Hepatocyte (in vitro differentiated cells): ENCODE results near the gene SOCS2. TPM values are rescaled to one million over a fixed set of nuclear protein-coding genes. Genes with fewer than 3 reads are reported as not detected.

Experiments
- DNase-seq: peaks from one replicate; pipeline ENCODE4 v3.0.0-alpha.2; 2016; ENCODE audit warnings: low spot score
- H2AFZ ChIP-seq: fragments of 200-600 bp; sonication (generic); 2 replicates; pipeline ENCODE4 v1.6.0; 2016; ENCODE audit warnings: antibody characterized with exemption, mild to moderate bottlenecking
- H3K27ac ChIP-seq: fragments of 200-600 bp; sonication (generic); 2 replicates; pipeline ENCODE4 v1.5.1; 2016; ENCODE audit warnings: mild to moderate bottlenecking
- H3K27me3 ChIP-seq: fragments of 200-600 bp; sonication (generic); 2 replicates; pipeline ENCODE4 v1.6.1; 2016
- H3K36me3 ChIP-seq: fragments of 200-600 bp; sonication (generic); replicated peaks from 2 replicates; pipeline ENCODE4 v1.5.1; 2016; ENCODE audit warnings: low read depth; ENCODE audit not compliant: insufficient read depth
- H3K4me1 ChIP-seq: fragments of 200-600 bp; sonication (generic); 2 replicates; pipeline ENCODE4 v1.5.1; 2016; ENCODE audit warnings: mild to moderate bottlenecking, moderate library complexity; ENCODE audit not compliant: insufficient read depth
- H3K4me2 ChIP-seq: fragments of 200-600 bp; sonication (generic); 2 replicates; pipeline ENCODE4 v1.6.0; 2016
- H3K4me3 ChIP-seq: fragments of 200-600 bp; sonication (generic); 2 replicates; pipeline ENCODE4 v1.5.1; 2016; ENCODE audit warnings: mild to moderate bottlenecking
- H3K79me2 ChIP-seq: fragments of 200-600 bp; sonication (generic); 2 replicates; pipeline ENCODE4 v1.6.0; 2017; ENCODE audit warnings: mild to moderate bottlenecking
- H3K9me2 ChIP-seq: fragments of 200-600 bp; sonication (generic); replicated peaks from 2 replicates; pipeline ENCODE4 v1.6.0; 2017; ENCODE audit warnings: mild to moderate bottlenecking; ENCODE audit not compliant: insufficient read depth
- H3K9me3 ChIP-seq: fragments of 200-600 bp; sonication (generic); 2 replicates; pipeline ENCODE4 v1.5.1; 2016; ENCODE audit warnings: low read depth, mild to moderate bottlenecking
- H4K20me1 ChIP-seq: fragments of 200-600 bp; sonication (generic); 2 replicates; pipeline ENCODE4 v1.6.0; 2016; ENCODE audit warnings: mild to moderate bottlenecking; ENCODE audit not compliant: insufficient read depth, poor library complexity, severe bottlenecking
- CTCF ChIP-seq: fragments of 200-600 bp; sonication (generic); IDR thresholded peaks from 2 replicates; pipeline ENCODE4 v1.5.1; 2016; ENCODE audit warnings: antibody characterized with exemption, mild to moderate bottlenecking; ENCODE audit not compliant: poor library complexity
- EZH2 ChIP-seq: fragments of 200-600 bp; sonication (generic); IDR thresholded peaks from 2 replicates; pipeline ENCODE4 v1.6.1; 2016; ENCODE audit warnings: antibody characterized with exemption, mild to moderate bottlenecking, borderline replicate concordance
- EZH2phosphoT487 ChIP-seq: fragments of 200-600 bp; sonication (generic); IDR thresholded peaks from one replicate; pipeline ENCODE4 v1.6.1; 2018; ENCODE audit warnings: antibody characterized with exemption, mild to moderate bottlenecking, low read depth, moderate library complexity; ENCODE audit not compliant: unreplicated experiment, severe bottlenecking
- WGBS: methylation state at CpG from one replicate; pipeline ENCODE4 v1.1.6; 2016; ENCODE audit warnings: low lambda C conversion rate; ENCODE audit errors: missing lambda C conversion rate; 5-methylcytosine and 5-hydroxymethylcytosine counted together
- polyA plus RNA-seq: library from polyadenylated mRNA; unstranded; fragments of >200 nt; fragmentation: Nextera tagmentation; extraction: Ambion mirVana; gene quantifications from 2 replicates; pipeline ENCODE4 v1.2.1, GENCODE V29; 2016
- total RNA-seq: library from RNA; depleted of rRNA; stranded (reverse); fragments of >200 nt; gene quantifications from 2 replicates; pipeline ENCODE4 v1.2.3, GENCODE V29; 2014

SOCS2 gene
- total and polyA plus RNA-seq, 2 experiments from 2014 or later = 30.9 to 33.4 TPM

DNA sequence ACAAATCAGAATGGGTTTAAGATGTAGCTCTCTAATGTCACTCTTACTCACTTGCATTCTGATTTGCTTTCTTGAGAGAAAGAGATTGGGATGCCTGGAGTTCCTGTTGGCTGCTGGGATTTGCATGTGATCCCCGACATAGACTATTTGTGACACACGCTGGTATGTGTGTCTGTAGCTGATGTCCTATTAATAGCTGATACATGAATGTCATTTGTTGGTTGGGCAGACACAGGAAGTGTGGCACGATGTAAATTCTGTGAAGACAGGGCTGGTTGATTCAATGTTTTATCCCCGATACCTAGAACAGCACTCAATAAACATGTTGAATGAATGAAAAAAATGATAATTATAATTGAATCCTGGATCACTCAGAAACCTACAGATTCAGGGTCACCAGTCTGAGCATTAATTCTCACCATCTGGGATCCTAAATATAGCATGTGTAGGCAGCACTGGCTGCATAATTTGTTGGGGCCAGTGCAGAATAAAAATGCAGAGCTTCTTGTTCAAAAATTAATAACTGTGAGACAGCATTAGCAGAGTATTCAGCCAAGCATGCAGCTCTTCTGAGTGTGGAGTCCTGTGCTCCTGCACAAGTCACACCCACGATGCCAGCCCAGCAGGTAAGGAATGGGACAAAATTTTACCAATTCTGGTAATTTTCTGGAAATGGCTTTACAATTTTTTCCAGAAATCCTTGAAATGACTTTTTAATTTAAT, 35.5 kb upstream of the SOCS2 start:
- 71% methylated on average over 5 of the region's 5 CpGs for WGBS
- DNase-seq = no peak
- no peaks in the 10 kb centered on the region for H3K36me3 ChIP-seq

DNA sequence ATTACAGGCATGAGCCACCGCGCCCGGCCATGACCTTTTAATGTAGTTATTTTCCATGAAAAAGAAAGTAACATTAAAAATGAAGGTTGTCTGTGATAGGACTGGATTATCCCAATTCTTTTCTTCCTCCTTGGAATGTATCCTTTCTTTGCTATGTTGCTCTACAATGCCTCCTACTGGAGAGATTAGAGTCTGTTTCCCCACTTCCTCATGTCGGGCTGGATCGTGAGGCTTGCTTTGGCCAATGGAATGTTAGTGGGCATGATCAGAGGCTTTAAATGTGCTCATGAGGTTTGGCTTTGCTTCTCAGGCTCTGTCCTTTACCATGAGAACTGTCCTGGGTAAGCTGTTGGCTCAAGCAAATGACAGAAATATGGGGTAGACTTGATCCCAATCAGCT, 34.7 kb upstream of the SOCS2 start:
- H3K79me2 ChIP-seq = no peaks in the 10 kb centered on the region
- H2AFZ ChIP-seq = no peak overlapping the region
- no peaks in the 10 kb centered on the region for H3K27me3 ChIP-seq
- no peaks in the 10 kb centered on the region for H3K36me3 ChIP-seq
- H3K9me2 ChIP-seq = no peaks in the 10 kb centered on the region
- H3K4me3 ChIP-seq = no peak overlapping the region
- H4K20me1 ChIP-seq = no peaks in the 10 kb centered on the region
- no peaks in the 10 kb centered on the region for H3K4me1 ChIP-seq
- no peak overlapping the region for H3K4me2 ChIP-seq
- no peaks in the 10 kb centered on the region for H3K9me3 ChIP-seq
- WGBS = 94% methylated on average over 5 of the region's 5 CpGs
- TF ChIP-seq CTCF = no peak
- no peak for TF ChIP-seq EZH2phosphoT487
- no peak overlapping the region for H3K27ac ChIP-seq
- no peak for DNase-seq

More for the DNA sequence above, 35.5 kb upstream of the SOCS2 start:
- Histone ChIP-seq H3K9me2 (no peaks in the 10 kb centered on the region), H3K79me2 (no peaks in the 10 kb centered on the region), H3K27me3 (no peaks in the 10 kb centered on the region), H3K4me3 (no peak overlapping the region), H2AFZ (no peak overlapping the region), H3K4me2 (no peak overlapping the region), H4K20me1 (no peaks in the 10 kb centered on the region), H3K9me3 (no peaks in the 10 kb centered on the region), H3K4me1 (no peaks in the 10 kb centered on the region), H3K27ac (no peak overlapping the region)
- TF ChIP-seq EZH2phosphoT487 (no peak), EZH2 (no peak), CTCF (no peak)

GRCh38 chr12:93539821-93540220, 32.7 kb upstream of the SOCS2 start:
- H3K27me3 ChIP-seq = no peaks in the 10 kb centered on the region
- no peaks in the 10 kb centered on the region for H3K79me2 ChIP-seq
- WGBS = 93% methylated on average over 4 of the region's 4 CpGs
- H3K4me1 ChIP-seq = no peaks in the 10 kb centered on the region
- no peaks in the 10 kb centered on the region for H3K9me3 ChIP-seq
- no peaks in the 10 kb centered on the region for H3K9me2 ChIP-seq
- H3K27ac ChIP-seq = no peak overlapping the region
- TF ChIP-seq CTCF (no peak), EZH2phosphoT487 (no peak), EZH2 (no peak)
- no peaks in the 10 kb centered on the region for H4K20me1 ChIP-seq
- no peak overlapping the region for H3K4me2 ChIP-seq
- no peak overlapping the region for H2AFZ ChIP-seq
- no peak overlapping the region for H3K4me3 ChIP-seq
- DNase-seq = no peak
- no peaks in the 10 kb centered on the region for H3K36me3 ChIP-seq
